Measurements from ENCODE around the gene UVSSA. TPM values are rescaled to one million over a fixed set of nuclear protein-coding genes. Genes with fewer than 3 reads are reported as not detected.
"Not testable (repeated sequence)": the region's sequence is repeated elsewhere in the genome, so short reads cannot be mapped to it uniquely, and the experiment has no call there.

Gene UVSSA
- total and polyA plus RNA-seq, 7 donors = 1.8 to 18.7 (median 8.7) TPM

- Histone ChIP-seq H3K4me1 (no peaks in the 10 kb centered on the region), H3K9me3 (no peaks in the 10 kb centered on the region), H3K27me3 (no peaks in the 10 kb centered on the region), H3K4me3 (no peak overlapping the region), H3K36me3 (peaks cover 0 to 39% (median 5%) of the 10 kb centered on the region in 4 donors), H3K27ac (no peak overlapping the region)
- intact Hi-C loops (cut with DNase I) = no loop called here
- WGBS, 2 donors = 97% methylated on average over 10 of the region's 10 CpGs
- no peak for TF ChIP-seq POLR2AphosphoS5 (IDR thresholded peaks at IDR 0.05)
- no peak for TF ChIP-seq EP300 (IDR thresholded peaks at IDR 0.05)
- TF ChIP-seq, protein P1, sequence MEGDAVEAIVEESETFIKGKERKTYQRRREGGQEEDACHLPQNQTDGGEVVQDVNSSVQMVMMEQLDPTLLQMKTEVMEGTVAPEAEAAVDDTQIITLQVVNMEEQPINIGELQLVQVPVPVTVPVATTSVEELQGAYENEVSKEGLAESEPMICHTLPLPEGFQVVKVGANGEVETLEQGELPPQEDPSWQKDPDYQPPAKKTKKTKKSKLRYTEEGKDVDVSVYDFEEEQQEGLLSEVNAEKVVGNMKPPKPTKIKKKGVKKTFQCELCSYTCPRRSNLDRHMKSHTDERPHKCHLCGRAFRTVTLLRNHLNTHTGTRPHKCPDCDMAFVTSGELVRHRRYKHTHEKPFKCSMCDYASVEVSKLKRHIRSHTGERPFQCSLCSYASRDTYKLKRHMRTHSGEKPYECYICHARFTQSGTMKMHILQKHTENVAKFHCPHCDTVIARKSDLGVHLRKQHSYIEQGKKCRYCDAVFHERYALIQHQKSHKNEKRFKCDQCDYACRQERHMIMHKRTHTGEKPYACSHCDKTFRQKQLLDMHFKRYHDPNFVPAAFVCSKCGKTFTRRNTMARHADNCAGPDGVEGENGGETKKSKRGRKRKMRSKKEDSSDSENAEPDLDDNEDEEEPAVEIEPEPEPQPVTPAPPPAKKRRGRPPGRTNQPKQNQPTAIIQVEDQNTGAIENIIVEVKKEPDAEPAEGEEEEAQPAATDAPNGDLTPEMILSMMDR (IDR thresholded peaks at IDR 0.05) = no peak
- TF ChIP-seq POLR2A (IDR thresholded peaks at IDR 0.05) = no peak
- DNase-seq = peak; percentile 62
Observed at GRCh38 chr4:1393866-1394265, 46.9 kb downstream of the UVSSA start.

DNA sequence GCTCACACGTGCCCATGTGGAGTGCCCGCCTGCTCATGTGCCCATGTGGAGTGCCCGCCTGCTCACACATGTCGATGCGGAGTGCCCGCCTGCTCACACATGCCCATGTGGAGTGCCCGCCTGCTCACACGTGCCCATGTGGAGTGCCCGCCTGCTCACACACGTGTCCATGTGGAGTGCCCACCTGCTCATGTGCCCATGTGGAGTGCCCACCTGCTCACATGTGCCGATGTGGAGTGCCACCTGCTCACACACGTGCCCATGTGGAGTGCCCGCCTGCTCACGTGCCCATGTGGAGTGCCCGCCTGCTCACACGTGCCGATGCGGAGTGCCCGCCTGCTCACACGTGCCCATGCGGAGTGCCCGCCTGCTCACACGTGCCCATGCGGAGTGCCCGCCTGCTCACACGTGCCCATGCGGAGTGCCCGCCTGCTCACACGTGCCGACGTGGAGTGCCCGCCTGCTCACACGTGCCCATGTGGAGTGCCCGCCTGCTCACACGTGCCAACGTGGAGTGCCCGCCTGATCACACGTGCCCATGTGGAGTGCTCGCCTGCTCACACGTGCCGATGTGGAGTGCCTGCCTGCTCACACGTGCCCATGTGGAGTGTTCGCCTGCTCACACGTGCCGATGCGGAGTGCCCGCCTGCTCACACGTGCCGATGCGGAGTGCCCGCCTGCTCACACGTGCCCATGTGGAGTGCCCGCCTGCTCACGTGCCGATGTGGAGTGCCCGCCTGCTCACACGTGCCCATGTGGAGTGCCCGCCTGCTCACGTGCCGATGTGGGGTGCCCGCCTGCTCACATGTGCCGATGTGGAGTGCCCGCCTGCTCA lies 47.8 kb downstream of the UVSSA start:
- H3K27me3 ChIP-seq; H3K9me3 ChIP-seq; H3K27ac ChIP-seq; intact Hi-C loops (cut with DNase I); H3K4me3 ChIP-seq; H3K4me1 ChIP-seq: not testable (repeated sequence)
- peak; percentile 19 for DNase-seq
- peaks cover 0 to 35% (median 5%) of the 10 kb centered on the region in 4 donors for H3K36me3 ChIP-seq
- WGBS, 2 donors = 95% methylated on average over 54 to 57 of the region's 63 CpGs

DNA sequence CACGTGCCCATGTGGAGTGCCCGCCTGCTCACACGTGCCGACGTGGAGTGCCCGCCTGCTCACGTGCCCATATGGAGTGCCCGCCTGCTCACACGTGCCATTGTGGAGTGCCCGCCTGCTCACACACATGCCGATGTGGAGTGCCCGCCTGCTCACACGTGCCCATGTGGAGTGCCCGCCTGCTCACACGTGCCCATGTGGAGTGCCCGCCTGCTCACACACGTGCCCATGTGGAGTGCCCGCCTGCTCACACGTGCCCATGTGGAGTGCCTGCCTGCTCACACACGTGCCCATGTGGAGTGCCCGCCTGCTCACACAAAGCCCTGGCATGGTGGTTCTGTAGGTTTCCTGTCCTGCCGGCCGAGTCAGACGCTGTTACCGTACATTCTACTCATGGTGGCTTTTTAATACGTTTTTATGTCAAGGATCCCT lies 48.4 kb downstream of the UVSSA start:
- intact Hi-C loops (cut with DNase I); H3K27ac ChIP-seq; H3K4me1 ChIP-seq; H3K27me3 ChIP-seq; H3K4me3 ChIP-seq; H3K9me3 ChIP-seq: not testable (repeated sequence)
- peaks cover 0 to 35% (median 5%) of the 10 kb centered on the region in 4 donors for H3K36me3 ChIP-seq
- WGBS, 2 donors = 98% methylated on average over 26 of the region's 26 CpGs
- peak; percentile 28 for DNase-seq

GRCh38 chr4:1395941-1396805 lies 49.2 kb downstream of the UVSSA start:
- no peak overlapping the region for H3K27ac ChIP-seq
- DNase-seq = peak; percentile 57
- peaks cover 10 to 14% (median 10%) of the 10 kb centered on the region in 3 donors for H3K27me3 ChIP-seq
- TF ChIP-seq, protein P1 (IDR thresholded peaks at IDR 0.05) = no peak
- TF ChIP-seq POLR2A (IDR thresholded peaks at IDR 0.05) (no peak), EP300 (IDR thresholded peaks at IDR 0.05) (no peak), POLR2AphosphoS5 (IDR thresholded peaks at IDR 0.05) (no peak)
- 79 to 88% methylated on average over 13 of the region's 13 CpGs for WGBS, 2 donors
- H3K36me3 ChIP-seq = peaks cover 0 to 32% (median 5%) of the 10 kb centered on the region in 4 donors
- intact Hi-C loops (cut with DNase I) = no loop called here
- H3K9me3 ChIP-seq = no peaks in the 10 kb centered on the region
- no peaks in the 10 kb centered on the region for H3K4me1 ChIP-seq
- H3K4me3 ChIP-seq = no peak overlapping the region

DNA sequence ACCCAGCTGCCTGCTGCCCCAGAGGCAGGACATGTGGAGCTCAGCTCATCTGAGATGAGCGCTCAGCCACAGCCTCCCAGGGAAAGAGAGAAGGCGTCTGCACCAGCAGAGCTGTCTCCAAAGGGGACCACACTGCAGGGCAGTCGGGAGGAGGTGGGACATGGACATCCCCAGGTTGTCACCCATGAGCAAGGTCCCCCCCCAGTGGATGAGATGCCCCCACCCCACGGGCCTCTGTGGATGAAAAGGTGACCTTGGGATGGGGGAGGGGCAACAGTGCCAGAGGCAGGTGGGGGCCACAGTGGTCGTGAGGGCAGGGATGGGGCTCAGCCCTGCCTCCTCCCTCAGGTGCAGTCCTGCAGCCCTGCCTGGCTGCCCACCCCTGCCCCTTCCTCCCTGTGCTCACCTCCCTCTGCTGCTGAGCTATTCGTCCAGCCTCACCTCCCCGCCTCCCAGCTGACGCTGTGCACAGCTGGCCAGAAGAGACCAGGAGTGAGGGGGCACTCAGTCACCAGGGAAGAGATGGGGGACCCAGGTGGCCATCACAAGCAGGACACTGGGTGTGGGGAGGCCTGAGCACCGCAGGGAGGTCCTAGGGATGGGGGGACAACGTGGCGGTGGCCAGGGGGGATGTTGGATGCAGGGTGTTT lies 49.9 kb downstream of the UVSSA start:
- H3K27ac ChIP-seq = no peak overlapping the region
- peaks cover 0 to 24% (median 5%) of the 10 kb centered on the region in 4 donors for H3K36me3 ChIP-seq
- TF ChIP-seq EP300 (IDR thresholded peaks at IDR 0.05) (no peak), POLR2A (IDR thresholded peaks at IDR 0.05) (no peak), POLR2AphosphoS5 (IDR thresholded peaks at IDR 0.05) (no peak)
- TF ChIP-seq, protein P1 (IDR thresholded peaks at IDR 0.05) = no peak
- H3K4me3 ChIP-seq = no peak overlapping the region
- DNase-seq = peak; percentile 48
- intact Hi-C loops (cut with DNase I) = no loop called here
- no peaks in the 10 kb centered on the region for H3K9me3 ChIP-seq
- WGBS, 2 donors = 94 to 97% methylated on average over 11 of the region's 11 CpGs
- H3K27me3 ChIP-seq = peaks cover 17 to 22% (median 18%) of the 10 kb centered on the region in 3 donors
- peaks cover 0 to under 1% (median under 1%) of the 10 kb centered on the region in 4 donors for H3K4me1 ChIP-seq

All from sigmoid colon (tissue), 7 donors.